HepG2 (cell line): ENCODE measurements around the gene FOXD3. TPM values are rescaled to one million over a fixed set of nuclear protein-coding genes. Genes with fewer than 3 reads are reported as not detected.

ENCODE experiments used
- AHR ChIP-seq: IDR thresholded peaks from 2 replicates; pipeline ENCODE4 v1.6.1; 2018; ENCODE audit warnings: missing genetic modification reagents, missing compliant biosample characterization
- DDIT3 ChIP-seq: sonication (generic); formaldehyde crosslinking; IDR thresholded peaks from 2 replicates; pipeline ENCODE4 v1.4.0; 2020; ENCODE audit warnings: mild to moderate bottlenecking, missing genetic modification reagents
- HMG20B ChIP-seq: conservative IDR thresholded peaks from 2 replicates; pipeline ENCODE4 v1.6.1; 2016; ENCODE audit warnings: missing genetic modification reagents, missing compliant biosample characterization
- ISX ChIP-seq: sonication (generic); formaldehyde crosslinking; conservative IDR thresholded peaks from 2 replicates; pipeline ENCODE4 v1.5.0; 2020; ENCODE audit warnings: missing genetic modification reagents
- SALL1 ChIP-seq: sonication (generic); formaldehyde crosslinking; IDR thresholded peaks from 2 replicates; pipeline ENCODE4 v1.8.0; 2022; ENCODE audit warnings: mild to moderate bottlenecking, missing genetic modification reagents
- TCF7 ChIP-seq: sonication (generic); IDR thresholded peaks from 2 replicates; pipeline ENCODE4 v1.6.1; 2016; ENCODE audit warnings: antibody characterized with exemption, low read depth
- WIZ ChIP-seq: sonication (generic); formaldehyde crosslinking; IDR thresholded peaks from 2 replicates; pipeline ENCODE4 v1.5.1; 2020; ENCODE audit warnings: mild to moderate bottlenecking, missing genetic modification reagents
- ZFP41 ChIP-seq: sonication (generic); formaldehyde crosslinking; IDR thresholded peaks from 2 replicates; pipeline ENCODE4 v1.4.0; 2020; ENCODE audit warnings: mild to moderate bottlenecking, missing genetic modification reagents, borderline replicate concordance
- ZNF10 ChIP-seq: sonication (generic); formaldehyde crosslinking; IDR thresholded peaks from 2 replicates; pipeline ENCODE4 v1.4.0; 2020; ENCODE audit warnings: mild to moderate bottlenecking, low read depth, missing genetic modification reagents, borderline replicate concordance
- ZNF18 ChIP-seq: sonication (generic); formaldehyde crosslinking; IDR thresholded peaks from 2 replicates; pipeline ENCODE4 v1.8.0; 2022; ENCODE audit warnings: mild to moderate bottlenecking, missing genetic modification reagents; ENCODE audit not compliant: insufficient replicate concordance
- ZNF451 ChIP-seq: sonication (generic); formaldehyde crosslinking; IDR thresholded peaks from 2 replicates; pipeline ENCODE4 v1.5.0; 2020; ENCODE audit warnings: mild to moderate bottlenecking, missing genetic modification reagents
- ZNF468 ChIP-seq: sonication (generic); formaldehyde crosslinking; IDR thresholded peaks from 2 replicates; pipeline ENCODE4 v1.8.0; 2022; ENCODE audit warnings: mild to moderate bottlenecking, moderate library complexity, missing genetic modification reagents
- ZNF501 ChIP-seq: sonication (generic); formaldehyde crosslinking; IDR thresholded peaks from 2 replicates; pipeline ENCODE4 v1.5.1; 2020; ENCODE audit warnings: mild to moderate bottlenecking, moderate library complexity, missing genetic modification reagents
- ZNF580 ChIP-seq: IDR thresholded peaks from 2 replicates; pipeline ENCODE4 v1.6.1; 2016; ENCODE audit warnings: low read depth, borderline replicate concordance
- ZNF674 ChIP-seq: sonication (generic); formaldehyde crosslinking; IDR thresholded peaks from 2 replicates; pipeline ENCODE4 v1.5.0; 2020; ENCODE audit warnings: low read depth, mild to moderate bottlenecking, missing genetic modification reagents
- ZNF737 ChIP-seq: sonication (generic); formaldehyde crosslinking; IDR thresholded peaks from 2 replicates; pipeline ENCODE4 v1.5.0; 2020; ENCODE audit warnings: missing genetic modification reagents, mild to moderate bottlenecking, borderline replicate concordance
- ZNF83 ChIP-seq: sonication (generic); formaldehyde crosslinking; IDR thresholded peaks from 2 replicates; pipeline ENCODE4 v1.4.0; 2020; ENCODE audit warnings: missing genetic modification reagents, mild to moderate bottlenecking, borderline replicate concordance
- polyA plus RNA-seq, 8 experiments: library from polyadenylated mRNA; depleted of rRNA in 3 of 8; stranded (reverse) in 7 of 8; unstranded in 1 of 8; fragments of >200 nt; fragmentation: Illumina TruSeq in 4 of 8; extraction: Trizol in 4 of 8; gene quantifications; 2 replicates each; pipeline versions ENCODE4 v1.2.1 to v1.2.3, GENCODE V29; 2011 to 2016; ENCODE audit warnings: low read depth in 4 of 8, missing spikeins in 1 of 8, mixed read lengths in 1 of 8; ENCODE audit not compliant: insufficient read depth in 1 of 8
- total RNA-seq, 5 experiments: library from RNA; depleted of rRNA; stranded (reverse); fragments of >200 nt; fragmentation: Illumina TruSeq; extraction: Trizol; gene quantifications; 2 replicates each; pipeline ENCODE4 v1.2.3, GENCODE V29; 2016; ENCODE audit warnings: low read depth in 1 of 5
- TF ChIP-seq, protein P1 (sequence below): IDR thresholded peaks from 2 replicates; pipeline ENCODE4 v1.6.1; 2016; ENCODE audit warnings: low read depth, missing genetic modification reagents, missing compliant biosample characterization
- TF ChIP-seq, protein P2 (sequence below): sonication (generic); formaldehyde crosslinking; IDR thresholded peaks from 2 replicates; pipeline ENCODE4 v1.4.0; 2020; ENCODE audit warnings: low read depth, mild to moderate bottlenecking, missing genetic modification reagents

Gene FOXD3
- total and polyA plus RNA-seq, 2 of the 13 experiments (the other 11 are each of a cell fraction or from before 2014, with no cell fraction given) = not detected

DNA sequence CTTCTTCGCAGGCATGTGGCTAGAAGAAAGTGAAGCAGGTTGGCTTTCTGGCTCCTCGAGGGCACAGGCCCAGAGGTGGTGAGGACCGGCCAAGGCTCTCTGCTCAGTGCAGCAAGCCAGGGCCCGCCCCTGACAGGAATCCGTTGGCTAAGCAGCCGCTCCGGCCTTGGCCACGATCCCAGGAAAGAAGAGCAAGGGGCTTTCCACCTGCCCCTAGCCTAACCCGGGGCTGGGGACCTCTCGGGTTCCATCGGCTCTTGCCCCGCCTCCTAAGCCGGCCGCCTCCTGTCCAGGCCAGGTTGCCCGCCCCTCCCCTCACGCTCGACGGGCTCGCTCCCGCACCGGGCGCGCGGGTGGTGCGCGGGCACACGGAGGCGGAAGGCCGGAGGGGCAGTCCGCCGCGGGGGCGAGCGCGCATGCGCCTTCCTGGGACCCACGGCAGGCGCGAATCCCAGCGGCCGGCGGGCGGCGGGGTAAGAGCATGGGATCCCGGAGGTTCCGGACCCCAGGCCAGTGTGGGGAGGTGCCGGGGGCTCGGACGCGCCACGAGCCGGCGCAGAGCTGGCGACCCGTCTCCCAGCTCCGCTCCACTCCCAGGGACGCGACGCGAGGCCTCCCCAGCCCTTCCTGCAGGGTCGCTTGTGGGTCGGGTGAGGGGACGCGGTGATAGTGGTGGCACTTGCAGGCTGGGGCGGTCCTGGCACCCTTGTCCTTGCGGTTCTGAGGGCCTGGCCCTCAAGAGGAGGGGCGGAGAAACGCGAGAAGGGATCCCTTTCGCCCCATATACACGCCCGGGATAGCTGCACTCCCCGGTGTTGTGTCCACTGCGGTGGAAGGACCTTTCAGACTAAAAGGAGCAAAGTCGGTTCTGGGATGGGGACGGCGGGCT lies 45.1 kb downstream of the FOXD3 start, which contains the start of gene ALG6 (continued):
- no peak for TF ChIP-seq ZNF18 (CRISPR knock-in tag)
- TF ChIP-seq ZNF501 = peak; percentile 79
- TF ChIP-seq HMG20B (CRISPR knock-in tag) = no peak
- no peak for TF ChIP-seq ISX (CRISPR knock-in tag)
- 0 out of 2 replicates have a peak, but pooled peaks have one; percentile 86 for TF ChIP-seq ZNF451 (CRISPR knock-in tag)
- peak; percentile 68; the same call in 1 of the 2 replicates for TF ChIP-seq ZNF580
- TF ChIP-seq ZFP41 (CRISPR knock-in tag) = 0 out of 2 replicates have a peak, but pooled peaks have one; percentile 27
- TF ChIP-seq, protein P1, sequence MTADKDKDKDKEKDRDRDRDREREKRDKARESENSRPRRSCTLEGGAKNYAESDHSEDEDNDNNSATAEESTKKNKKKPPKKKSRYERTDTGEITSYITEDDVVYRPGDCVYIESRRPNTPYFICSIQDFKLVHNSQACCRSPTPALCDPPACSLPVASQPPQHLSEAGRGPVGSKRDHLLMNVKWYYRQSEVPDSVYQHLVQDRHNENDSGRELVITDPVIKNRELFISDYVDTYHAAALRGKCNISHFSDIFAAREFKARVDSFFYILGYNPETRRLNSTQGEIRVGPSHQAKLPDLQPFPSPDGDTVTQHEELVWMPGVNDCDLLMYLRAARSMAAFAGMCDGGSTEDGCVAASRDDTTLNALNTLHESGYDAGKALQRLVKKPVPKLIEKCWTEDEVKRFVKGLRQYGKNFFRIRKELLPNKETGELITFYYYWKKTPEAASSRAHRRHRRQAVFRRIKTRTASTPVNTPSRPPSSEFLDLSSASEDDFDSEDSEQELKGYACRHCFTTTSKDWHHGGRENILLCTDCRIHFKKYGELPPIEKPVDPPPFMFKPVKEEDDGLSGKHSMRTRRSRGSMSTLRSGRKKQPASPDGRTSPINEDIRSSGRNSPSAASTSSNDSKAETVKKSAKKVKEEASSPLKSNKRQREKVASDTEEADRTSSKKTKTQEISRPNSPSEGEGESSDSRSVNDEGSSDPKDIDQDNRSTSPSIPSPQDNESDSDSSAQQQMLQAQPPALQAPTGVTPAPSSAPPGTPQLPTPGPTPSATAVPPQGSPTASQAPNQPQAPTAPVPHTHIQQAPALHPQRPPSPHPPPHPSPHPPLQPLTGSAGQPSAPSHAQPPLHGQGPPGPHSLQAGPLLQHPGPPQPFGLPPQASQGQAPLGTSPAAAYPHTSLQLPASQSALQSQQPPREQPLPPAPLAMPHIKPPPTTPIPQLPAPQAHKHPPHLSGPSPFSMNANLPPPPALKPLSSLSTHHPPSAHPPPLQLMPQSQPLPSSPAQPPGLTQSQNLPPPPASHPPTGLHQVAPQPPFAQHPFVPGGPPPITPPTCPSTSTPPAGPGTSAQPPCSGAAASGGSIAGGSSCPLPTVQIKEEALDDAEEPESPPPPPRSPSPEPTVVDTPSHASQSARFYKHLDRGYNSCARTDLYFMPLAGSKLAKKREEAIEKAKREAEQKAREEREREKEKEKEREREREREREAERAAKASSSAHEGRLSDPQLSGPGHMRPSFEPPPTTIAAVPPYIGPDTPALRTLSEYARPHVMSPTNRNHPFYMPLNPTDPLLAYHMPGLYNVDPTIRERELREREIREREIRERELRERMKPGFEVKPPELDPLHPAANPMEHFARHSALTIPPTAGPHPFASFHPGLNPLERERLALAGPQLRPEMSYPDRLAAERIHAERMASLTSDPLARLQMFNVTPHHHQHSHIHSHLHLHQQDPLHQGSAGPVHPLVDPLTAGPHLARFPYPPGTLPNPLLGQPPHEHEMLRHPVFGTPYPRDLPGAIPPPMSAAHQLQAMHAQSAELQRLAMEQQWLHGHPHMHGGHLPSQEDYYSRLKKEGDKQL (CRISPR knock-in tag) = no peak
- TF ChIP-seq, protein P2, sequence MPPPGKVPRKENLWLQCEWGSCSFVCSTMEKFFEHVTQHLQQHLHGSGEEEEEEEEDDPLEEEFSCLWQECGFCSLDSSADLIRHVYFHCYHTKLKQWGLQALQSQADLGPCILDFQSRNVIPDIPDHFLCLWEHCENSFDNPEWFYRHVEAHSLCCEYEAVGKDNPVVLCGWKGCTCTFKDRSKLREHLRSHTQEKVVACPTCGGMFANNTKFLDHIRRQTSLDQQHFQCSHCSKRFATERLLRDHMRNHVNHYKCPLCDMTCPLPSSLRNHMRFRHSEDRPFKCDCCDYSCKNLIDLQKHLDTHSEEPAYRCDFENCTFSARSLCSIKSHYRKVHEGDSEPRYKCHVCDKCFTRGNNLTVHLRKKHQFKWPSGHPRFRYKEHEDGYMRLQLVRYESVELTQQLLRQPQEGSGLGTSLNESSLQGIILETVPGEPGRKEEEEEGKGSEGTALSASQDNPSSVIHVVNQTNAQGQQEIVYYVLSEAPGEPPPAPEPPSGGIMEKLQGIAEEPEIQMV = no peak; the same call in 1 of the 2 replicates
- peak; percentile 83 for TF ChIP-seq SALL1 (CRISPR knock-in tag)
- 0 out of 2 replicates have a peak, but pooled peaks have one; percentile 43 for TF ChIP-seq ZNF83 (CRISPR knock-in tag)
- TF ChIP-seq DDIT3 (CRISPR knock-in tag) = no peak
- TF ChIP-seq ZNF737 (CRISPR knock-in tag) = no peak
- TF ChIP-seq ZNF674 = no peak
- TF ChIP-seq TCF7 = no peak
- 0 out of 2 replicates have a peak, but pooled peaks have one; percentile 33 for TF ChIP-seq ZNF468 (CRISPR knock-in tag)
- no peak for TF ChIP-seq ZNF10 (CRISPR knock-in tag)
- peak; percentile 75; the same call in 1 of the 2 replicates for TF ChIP-seq AHR (CRISPR knock-in tag)
- no peak for TF ChIP-seq WIZ
